ENCODE results near the gene NFATC1.
A peak's percentile ranks its signal among the peaks of the same experiment; 100 is the strongest.

Gene NFATC1

DNA sequence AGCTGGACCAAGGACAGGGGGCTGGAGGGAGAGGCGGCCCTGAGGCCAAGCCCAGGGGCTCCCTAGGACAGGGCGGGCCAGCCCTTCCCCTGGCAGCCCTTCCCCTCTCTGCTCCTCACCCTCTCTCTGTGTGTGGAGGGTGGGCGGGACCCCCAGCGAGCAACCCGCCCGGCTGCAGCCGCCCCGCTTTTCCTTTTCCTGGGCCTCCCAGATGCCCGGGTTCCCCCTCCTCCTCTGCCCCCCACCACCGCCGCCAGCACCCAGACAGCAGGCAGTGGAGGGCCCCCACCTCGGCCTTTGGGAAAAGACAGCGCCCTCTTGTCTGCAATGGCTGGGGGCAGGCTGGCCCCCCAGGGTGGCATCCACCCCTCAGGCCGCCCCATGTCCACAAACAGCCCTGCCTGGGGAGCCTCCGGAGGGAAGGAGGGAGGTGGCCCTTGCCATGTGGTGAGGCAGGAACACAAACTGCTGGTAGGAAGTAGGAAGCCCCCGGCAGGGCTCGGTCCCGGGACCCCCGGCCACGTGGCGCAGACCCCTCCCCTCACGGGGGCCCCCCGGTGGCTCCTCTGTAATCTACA lies 148.7 kb downstream of the NFATC1 start:
- no peak overlapping the region for H3K4me3 Mint-ChIP-seq
- peaks cover 12% of the 10 kb centered on the region for H3K9me3 Mint-ChIP-seq
- H3K36me3 Mint-ChIP-seq (ENCODE audit: low read depth), result no peaks in the 10 kb centered on the region
- H3K27me3 Mint-ChIP-seq, result peaks cover 21% of the 10 kb centered on the region
- intact Hi-C loops (cut with micrococcal nuclease), result no loop called here
- H3K4me1 Mint-ChIP-seq (ENCODE audit: low read depth), result no peaks in the 10 kb centered on the region
- H3K27ac Mint-ChIP-seq, result no peak overlapping the region

- Mint-ChIP-seq H3K27me3 (peaks cover 18% of the 10 kb centered on the region), H3K9me3 (peaks cover 12% of the 10 kb centered on the region), H3K4me3 (no peak overlapping the region), H3K27ac (no peak overlapping the region), H3K36me3 (ENCODE audit: low read depth) (no peaks in the 10 kb centered on the region), H3K4me1 (ENCODE audit: low read depth) (no peaks in the 10 kb centered on the region)
- intact Hi-C loops (cut with micrococcal nuclease), result no loop called here
Observed at GRCh38 chr18:79545255-79545654, 149.5 kb downstream of the NFATC1 start.

DNA sequence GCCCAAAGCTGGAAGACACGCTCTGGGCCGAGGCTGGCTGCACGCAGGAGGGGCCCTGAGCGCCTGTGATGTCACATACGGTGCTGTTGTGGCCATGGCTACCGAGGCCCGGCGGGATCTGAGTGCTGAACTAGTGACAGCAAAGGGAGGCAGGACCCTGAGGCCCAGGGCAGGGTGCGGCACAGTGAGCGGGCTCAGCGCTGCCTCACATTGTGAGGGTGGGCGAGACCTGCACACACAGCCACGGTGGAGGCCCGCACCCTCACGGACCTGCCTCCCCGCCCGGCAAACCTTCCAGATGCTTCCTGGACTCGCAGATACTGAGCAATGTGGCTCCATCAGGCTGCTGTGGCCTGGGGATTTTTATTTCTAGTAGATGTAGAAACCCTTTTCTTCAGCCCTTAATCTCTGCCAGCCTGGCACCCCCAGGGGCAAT lies 150.0 kb downstream of the NFATC1 start:
- intact Hi-C loops (cut with micrococcal nuclease), result no loop called here
- Mint-ChIP-seq H3K4me3 (no peak overlapping the region), H3K27ac (no peak overlapping the region), H3K27me3 (peaks cover 18% of the 10 kb centered on the region), H3K9me3 (peaks cover 12% of the 10 kb centered on the region), H3K36me3 (ENCODE audit: low read depth) (no peaks in the 10 kb centered on the region), H3K4me1 (ENCODE audit: low read depth) (no peaks in the 10 kb centered on the region)

- Mint-ChIP-seq H3K36me3 (ENCODE audit: low read depth) (no peaks in the 10 kb centered on the region), H3K4me3 (no peak overlapping the region), H3K27me3 (peaks cover 18% of the 10 kb centered on the region), H3K27ac (no peak overlapping the region), H3K4me1 (ENCODE audit: low read depth) (no peaks in the 10 kb centered on the region), H3K9me3 (peaks cover 10% of the 10 kb centered on the region)
- intact Hi-C loops (cut with micrococcal nuclease), result no loop called here
Observed at GRCh38 chr18:79546781-79547272, 151.1 kb downstream of the NFATC1 start.

DNA sequence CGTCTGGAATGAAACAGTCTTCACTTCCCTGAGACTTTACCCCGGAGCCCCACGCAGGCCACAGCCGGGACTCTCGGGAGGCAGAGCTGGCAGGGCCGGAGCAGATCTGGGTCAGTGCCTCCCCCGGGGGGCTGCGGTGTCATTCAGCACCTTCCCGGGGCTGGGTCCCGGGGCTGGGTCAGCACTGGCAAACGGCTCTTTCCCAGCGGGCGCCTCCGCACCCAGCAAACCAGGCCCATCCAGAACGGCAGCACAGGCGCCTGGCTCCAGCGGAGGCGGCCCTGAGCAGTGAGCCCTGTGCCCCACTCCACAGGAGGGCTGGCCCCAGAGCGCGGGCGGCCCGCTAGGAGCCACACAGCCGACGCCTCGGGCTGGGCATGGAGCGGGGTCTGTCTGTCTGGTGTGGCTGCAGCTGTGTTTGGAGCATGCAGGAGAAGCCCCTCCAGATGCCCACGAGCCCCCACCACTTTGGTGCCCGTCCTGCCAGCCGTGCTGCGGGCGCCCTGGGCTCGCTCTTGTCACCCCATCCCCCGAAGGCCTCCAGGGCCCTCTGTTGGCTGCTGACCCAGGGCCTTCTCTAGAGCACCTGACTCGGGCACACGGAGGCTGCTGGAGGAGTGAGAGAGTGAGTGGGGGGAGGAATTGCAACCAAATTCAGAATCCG lies 151.8 kb downstream of the NFATC1 start:
- no peaks in the 10 kb centered on the region for H3K36me3 Mint-ChIP-seq (ENCODE audit: low read depth)

GRCh38 chr18:79548077-79548450 lies 152.3 kb downstream of the NFATC1 start:
- Mint-ChIP-seq H3K36me3 (ENCODE audit: low read depth) (no peaks in the 10 kb centered on the region), H3K9me3 (no peaks in the 10 kb centered on the region), H3K27me3 (peaks cover 18% of the 10 kb centered on the region), H3K4me1 (ENCODE audit: low read depth) (no peaks in the 10 kb centered on the region), H3K4me3 (no peak overlapping the region), H3K27ac (no peak overlapping the region)
- intact Hi-C loops (cut with micrococcal nuclease), result no loop called here

More for the DNA sequence above, 151.8 kb downstream of the NFATC1 start:
- Mint-ChIP-seq H3K4me1 (ENCODE audit: low read depth) (no peaks in the 10 kb centered on the region), H3K27ac (no peak overlapping the region), H3K9me3 (peaks cover 3% of the 10 kb centered on the region), H3K27me3 (peaks cover 18% of the 10 kb centered on the region), H3K4me3 (no peak overlapping the region)
- intact Hi-C loops (cut with micrococcal nuclease), result no loop called here

GRCh38 chr18:79548621-79548985 lies 152.9 kb downstream of the NFATC1 start:
- Mint-ChIP-seq H3K9me3 (no peaks in the 10 kb centered on the region), H3K27ac (no peak overlapping the region), H3K27me3 (peaks cover 20% of the 10 kb centered on the region), H3K4me1 (ENCODE audit: low read depth) (no peaks in the 10 kb centered on the region), H3K4me3 (no peak overlapping the region), H3K36me3 (ENCODE audit: low read depth) (no peaks in the 10 kb centered on the region)
- intact Hi-C loops (cut with micrococcal nuclease), result no loop called here

DNA sequence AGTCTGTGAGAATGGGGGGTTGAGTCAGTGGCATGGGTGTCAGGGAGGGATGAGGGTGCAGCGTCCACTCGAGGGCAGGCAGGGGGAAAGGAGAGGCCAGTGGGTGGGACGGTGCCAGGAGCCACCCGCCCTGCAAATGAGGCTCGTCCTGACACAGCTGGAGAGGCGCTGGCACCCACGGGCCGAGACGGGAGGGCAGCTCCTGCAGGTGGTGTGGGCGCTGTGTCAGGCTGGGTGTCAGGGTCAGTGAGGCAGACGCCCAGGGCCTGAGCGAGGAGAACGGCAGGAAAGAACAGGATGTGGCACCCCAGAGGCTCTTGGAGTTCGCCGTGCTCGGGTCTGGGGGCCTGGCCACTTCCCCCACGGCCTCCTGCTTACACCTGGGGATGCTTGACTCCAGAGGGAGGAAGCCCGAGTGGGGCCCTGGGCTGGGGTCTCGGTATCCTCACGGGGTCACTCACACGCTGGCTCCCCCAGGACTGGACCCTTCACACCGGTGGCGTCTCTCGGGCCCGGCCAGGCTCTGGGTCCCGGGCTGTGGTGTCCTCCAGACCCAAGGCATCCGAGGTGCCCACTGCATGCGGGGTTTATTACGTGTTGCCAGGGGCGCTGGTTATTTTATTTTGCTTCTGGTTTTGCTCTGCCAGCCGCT lies 153.4 kb downstream of the NFATC1 start:
- Mint-ChIP-seq H3K9me3 (no peaks in the 10 kb centered on the region), H3K27ac (peak overlapping the region; percentile 57), H3K4me1 (ENCODE audit: low read depth) (no peaks in the 10 kb centered on the region), H3K27me3 (peaks cover 20% of the 10 kb centered on the region), H3K4me3 (no peak overlapping the region), H3K36me3 (ENCODE audit: low read depth) (no peaks in the 10 kb centered on the region)
- intact Hi-C loops (cut with micrococcal nuclease), result no loop called here

DNA sequence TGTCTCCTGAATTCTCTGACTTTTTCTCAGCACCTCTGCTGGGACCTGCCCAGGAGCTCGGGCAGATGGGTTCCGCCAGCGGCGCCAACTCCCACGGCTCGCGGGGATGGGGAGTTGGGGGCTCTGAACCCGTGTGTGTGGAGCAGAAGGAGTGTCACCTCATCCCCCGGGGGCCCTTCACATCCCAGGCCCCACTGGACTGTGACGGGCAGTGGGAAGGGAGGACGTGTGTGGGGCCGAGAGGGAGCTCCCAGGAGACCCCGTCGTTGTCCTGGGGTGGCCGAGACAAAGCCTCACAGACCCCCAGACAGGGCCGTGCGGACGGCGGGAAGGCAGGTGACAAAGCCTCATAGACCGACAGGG lies 153.9 kb downstream of the NFATC1 start:
- intact Hi-C loops (cut with micrococcal nuclease), result no loop called here
- peak overlapping the region; percentile 57 for H3K27ac Mint-ChIP-seq
- H3K27me3 Mint-ChIP-seq, result peaks cover 20% of the 10 kb centered on the region
- H3K36me3 Mint-ChIP-seq (ENCODE audit: low read depth), result no peaks in the 10 kb centered on the region
- no peak overlapping the region for H3K4me3 Mint-ChIP-seq
- H3K9me3 Mint-ChIP-seq, result no peaks in the 10 kb centered on the region
- no peaks in the 10 kb centered on the region for H3K4me1 Mint-ChIP-seq (ENCODE audit: low read depth)

- no peak overlapping the region for H3K4me3 Mint-ChIP-seq
- H3K4me1 Mint-ChIP-seq (ENCODE audit: low read depth), result no peaks in the 10 kb centered on the region
- H3K9me3 Mint-ChIP-seq, result no peaks in the 10 kb centered on the region
- H3K27ac Mint-ChIP-seq, result no peak overlapping the region
- intact Hi-C loops (cut with micrococcal nuclease), result no loop called here
- no peaks in the 10 kb centered on the region for H3K36me3 Mint-ChIP-seq (ENCODE audit: low read depth)
- H3K27me3 Mint-ChIP-seq, result peaks cover 8% of the 10 kb centered on the region
Observed at GRCh38 chr18:79552140-79552631, 156.5 kb downstream of the NFATC1 start.

GRCh38 chr18:79552696-79553095 lies 157.0 kb downstream of the NFATC1 start:
- Mint-ChIP-seq H3K4me3 (no peak overlapping the region), H3K27me3 (peaks cover 12% of the 10 kb centered on the region), H3K27ac (no peak overlapping the region), H3K9me3 (no peaks in the 10 kb centered on the region), H3K4me1 (ENCODE audit: low read depth) (no peaks in the 10 kb centered on the region), H3K36me3 (ENCODE audit: low read depth) (no peaks in the 10 kb centered on the region)
- intact Hi-C loops (cut with micrococcal nuclease), result no loop called here

DNA sequence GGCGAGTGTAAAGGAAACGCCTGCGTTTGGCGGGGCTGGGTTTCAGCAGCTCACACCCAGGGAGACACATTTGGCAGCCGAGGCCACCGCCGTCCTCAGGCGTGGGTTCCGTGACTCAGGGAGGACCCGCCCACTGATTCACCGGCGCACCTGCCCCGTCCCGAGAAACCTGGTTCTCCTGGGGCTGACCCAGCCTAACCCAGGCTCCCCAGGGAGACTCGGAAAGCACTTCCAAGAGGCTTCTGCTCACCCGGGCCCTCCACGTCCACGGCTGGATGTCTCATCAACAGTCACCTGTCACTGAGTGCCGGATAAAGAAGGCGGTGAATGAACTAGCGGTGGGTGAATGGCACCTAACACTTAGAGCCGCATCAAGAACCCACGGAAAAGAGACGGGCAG lies 157.4 kb downstream of the NFATC1 start:
- Mint-ChIP-seq H3K27me3 (peaks cover 14% of the 10 kb centered on the region), H3K27ac (no peak overlapping the region), H3K4me3 (no peak overlapping the region), H3K9me3 (no peaks in the 10 kb centered on the region), H3K4me1 (ENCODE audit: low read depth) (no peaks in the 10 kb centered on the region), H3K36me3 (ENCODE audit: low read depth) (no peaks in the 10 kb centered on the region)
- intact Hi-C loops (cut with micrococcal nuclease), result no loop called here

GRCh38 chr18:79553696-79554095 lies 158.0 kb downstream of the NFATC1 start:
- H3K36me3 Mint-ChIP-seq (ENCODE audit: low read depth), result no peaks in the 10 kb centered on the region
- no peaks in the 10 kb centered on the region for H3K9me3 Mint-ChIP-seq
- H3K4me1 Mint-ChIP-seq (ENCODE audit: low read depth), result no peaks in the 10 kb centered on the region
- peaks cover 15% of the 10 kb centered on the region for H3K27me3 Mint-ChIP-seq
- H3K4me3 Mint-ChIP-seq, result no peak overlapping the region
- H3K27ac Mint-ChIP-seq, result no peak overlapping the region
- intact Hi-C loops (cut with micrococcal nuclease), result no loop called here

DNA sequence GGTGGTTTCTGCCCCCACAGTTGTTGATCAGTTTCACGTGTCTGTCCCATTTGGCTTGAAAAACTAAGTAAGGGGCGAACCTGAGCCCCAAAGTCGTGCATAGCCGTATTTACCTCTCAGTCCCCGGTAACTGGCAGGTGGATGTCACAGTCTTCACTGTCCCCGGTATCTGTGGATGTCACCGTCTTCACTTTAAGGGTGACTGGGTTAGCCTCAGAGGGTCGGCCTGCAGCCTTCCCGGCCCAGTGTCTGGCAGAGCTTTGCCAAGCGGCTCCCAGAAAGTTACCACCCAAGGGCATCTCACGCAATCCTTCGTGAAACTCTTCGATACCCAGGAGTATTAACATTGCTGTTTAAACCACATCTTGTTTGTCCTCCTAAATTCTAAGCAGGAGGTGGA lies 158.6 kb downstream of the NFATC1 start:
- Mint-ChIP-seq H3K4me1 (ENCODE audit: low read depth) (no peaks in the 10 kb centered on the region), H3K36me3 (ENCODE audit: low read depth) (no peaks in the 10 kb centered on the region), H3K27me3 (peaks cover 18% of the 10 kb centered on the region), H3K27ac (no peak overlapping the region), H3K9me3 (no peaks in the 10 kb centered on the region), H3K4me3 (no peak overlapping the region)
- intact Hi-C loops (cut with micrococcal nuclease), result no loop called here

Measured in dendritic cell treated with granulocyte-macrophage colony-stimulating factor and Interleukin-4, amounts not matched to agents 40 ng/mL and 50 ng/mL, for 4 days (primary cell).